Tibial artery (tissue), 4 donors: ENCODE measurements around the gene QSOX1.

ENCODE experiments used
- DNase-seq, 2 donors: peaks; one replicate each; pipeline ENCODE4 v3.0.0-alpha.2; 2019
- H3K27ac ChIP-seq, 2 donors: fragments of 200-600 bp; sonication (generic) in 1 of 2; 1 replicate in 1 of 2; 2 replicates in 1 of 2; pipeline ENCODE4 v1.5.1; 2018 to 2019; ENCODE audit warnings: mild to moderate bottlenecking in 1 of 2
- H3K27me3 ChIP-seq, 2 donors: fragments of 200-600 bp; sonication (generic) in 1 of 2; one replicate each; pipeline versions ENCODE4 v1.5.1 to v1.6.0; 2016 to 2019
- H3K36me3 ChIP-seq, 3 donors: fragments of 200-600 bp; sonication (generic) in 2 of 3; one replicate each; pipeline ENCODE4 v1.5.1; 2016 to 2019; ENCODE audit warnings: mild to moderate bottlenecking in 2 of 3
- H3K4me1 ChIP-seq, 4 donors: fragments of 200-600 bp; sonication (generic) in 2 of 4; 1 replicate in 3 of 4; 2 replicates in 1 of 4; pipeline ENCODE4 v1.5.1; 2016 to 2019
- H3K4me3 ChIP-seq, 2 donors: fragments of 200-600 bp; sonication (generic) in 1 of 2; 1 replicate in 1 of 2; 2 replicates in 1 of 2; pipeline ENCODE4 v1.5.1; 2018 to 2019; ENCODE audit warnings: mild to moderate bottlenecking in 2 of 2
- H3K9me3 ChIP-seq, 3 donors: fragments of 200-600 bp; sonication (generic) in 1 of 3; one replicate each; pipeline ENCODE4 v1.5.1; 2016 to 2019
- intact Hi-C: fragments of 100-400 bp; cut with DNase I; formaldehyde crosslinking; loops from one replicate; pipeline ENCODE4 v1.15.0; 2023; ENCODE audit warnings: low total_unique reads
- TF ChIP-seq, protein P1 (sequence below), 2 experiments: fragments of 200-600 bp in 1 of 2; fragments of 450-650 bp in 1 of 2; IDR thresholded peaks; one replicate each; pipeline ENCODE4 v1.5.1; 2017 to 2019; ENCODE audit warnings: antibody characterized with exemption in 2 of 2, mild to moderate bottlenecking in 1 of 2, moderate library complexity in 1 of 2

QSOX1 gene

DNA sequence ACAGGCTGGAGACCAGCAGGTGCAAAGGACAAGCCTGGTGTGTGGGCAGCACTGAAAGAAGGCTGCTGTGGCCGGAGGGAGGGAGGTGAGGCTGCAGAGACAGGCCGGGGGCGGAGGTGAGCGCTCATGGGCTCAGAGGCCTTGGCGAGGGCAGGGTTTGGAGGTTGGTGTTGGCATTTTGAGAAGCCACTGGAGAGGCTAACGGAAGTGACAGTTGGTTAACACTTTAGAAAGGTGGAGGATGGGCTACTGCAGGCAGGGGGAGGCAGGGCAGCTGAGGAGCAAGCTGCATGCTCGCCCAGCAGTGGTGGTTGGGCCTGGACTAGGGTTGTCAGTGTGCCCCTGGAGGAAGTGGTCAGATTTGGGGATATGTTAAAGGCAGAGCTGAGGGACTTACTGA is 37.5 kb downstream of the QSOX1 start:
- Histone ChIP-seq H3K27ac (no peak overlapping the region), H3K27me3 (no peaks in the 10 kb centered on the region), H3K36me3 (peaks cover 24 to 100% (median 63%) of the 10 kb centered on the region in 3 donors), H3K4me1 (no peaks in the 10 kb centered on the region), H3K4me3 (no peak overlapping the region), H3K9me3 (no peaks in the 10 kb centered on the region)
- no peak for DNase-seq
- intact Hi-C loops: no loop called here
- TF ChIP-seq, protein P1, sequence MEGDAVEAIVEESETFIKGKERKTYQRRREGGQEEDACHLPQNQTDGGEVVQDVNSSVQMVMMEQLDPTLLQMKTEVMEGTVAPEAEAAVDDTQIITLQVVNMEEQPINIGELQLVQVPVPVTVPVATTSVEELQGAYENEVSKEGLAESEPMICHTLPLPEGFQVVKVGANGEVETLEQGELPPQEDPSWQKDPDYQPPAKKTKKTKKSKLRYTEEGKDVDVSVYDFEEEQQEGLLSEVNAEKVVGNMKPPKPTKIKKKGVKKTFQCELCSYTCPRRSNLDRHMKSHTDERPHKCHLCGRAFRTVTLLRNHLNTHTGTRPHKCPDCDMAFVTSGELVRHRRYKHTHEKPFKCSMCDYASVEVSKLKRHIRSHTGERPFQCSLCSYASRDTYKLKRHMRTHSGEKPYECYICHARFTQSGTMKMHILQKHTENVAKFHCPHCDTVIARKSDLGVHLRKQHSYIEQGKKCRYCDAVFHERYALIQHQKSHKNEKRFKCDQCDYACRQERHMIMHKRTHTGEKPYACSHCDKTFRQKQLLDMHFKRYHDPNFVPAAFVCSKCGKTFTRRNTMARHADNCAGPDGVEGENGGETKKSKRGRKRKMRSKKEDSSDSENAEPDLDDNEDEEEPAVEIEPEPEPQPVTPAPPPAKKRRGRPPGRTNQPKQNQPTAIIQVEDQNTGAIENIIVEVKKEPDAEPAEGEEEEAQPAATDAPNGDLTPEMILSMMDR (IDR thresholded peaks at IDR 0.05): no peak

DNA sequence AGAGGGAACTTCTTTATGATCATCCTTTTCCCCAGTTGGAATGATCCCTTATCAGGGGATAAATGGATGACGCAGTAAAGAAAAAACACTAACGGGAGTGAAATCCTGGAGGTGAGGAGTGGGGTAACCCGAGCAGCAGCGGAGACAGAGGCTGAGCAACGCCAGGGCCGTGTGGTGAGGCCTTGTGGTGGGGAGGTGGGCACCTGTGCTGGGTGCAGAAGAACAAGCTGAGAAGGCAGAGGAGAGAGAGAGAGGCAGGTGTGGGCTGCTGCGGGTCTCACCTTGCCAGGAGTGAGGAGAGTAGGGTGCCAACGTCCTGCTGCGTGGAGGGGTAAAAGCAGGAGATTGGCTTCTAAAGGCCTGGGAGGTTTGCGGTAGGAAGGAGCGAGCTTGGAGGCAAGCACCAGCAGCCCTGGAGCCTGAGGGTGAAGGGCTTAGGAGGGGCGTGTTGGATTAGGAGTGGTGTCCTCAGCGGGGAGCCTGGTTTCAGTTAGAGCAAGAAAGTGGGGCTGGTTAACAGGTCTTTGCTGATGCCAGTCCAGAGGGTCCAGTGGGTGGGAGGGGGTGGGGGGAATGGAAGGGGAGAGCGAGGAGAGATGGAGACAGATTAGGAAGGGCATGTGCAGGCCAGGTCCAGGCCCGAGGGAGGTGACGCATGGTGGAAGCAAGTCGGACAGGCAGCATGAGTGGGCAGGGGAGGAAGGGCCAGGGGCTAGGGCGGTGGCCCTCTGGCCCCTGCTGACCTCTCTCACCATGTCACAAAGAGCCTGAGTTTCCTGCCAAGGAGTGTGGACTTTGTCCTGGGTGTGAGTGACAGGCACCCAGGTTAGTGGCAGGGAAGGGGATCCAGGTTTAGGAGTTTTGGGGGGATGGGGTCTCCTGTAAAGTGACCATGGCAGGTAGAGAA is 38.7 kb downstream of the QSOX1 start:
- H3K9me3 ChIP-seq: no peaks in the 10 kb centered on the region
- H3K4me1 ChIP-seq: no peaks in the 10 kb centered on the region
- H3K36me3 ChIP-seq: peaks cover 24 to 100% (median 63%) of the 10 kb centered on the region in 3 donors
- TF ChIP-seq, protein P1 (IDR thresholded peaks at IDR 0.05): no peak
- no peak overlapping the region for H3K27ac ChIP-seq
- no peaks in the 10 kb centered on the region for H3K27me3 ChIP-seq
- DNase-seq: no peak
- intact Hi-C loops: no loop called here
- no peak overlapping the region for H3K4me3 ChIP-seq

DNA sequence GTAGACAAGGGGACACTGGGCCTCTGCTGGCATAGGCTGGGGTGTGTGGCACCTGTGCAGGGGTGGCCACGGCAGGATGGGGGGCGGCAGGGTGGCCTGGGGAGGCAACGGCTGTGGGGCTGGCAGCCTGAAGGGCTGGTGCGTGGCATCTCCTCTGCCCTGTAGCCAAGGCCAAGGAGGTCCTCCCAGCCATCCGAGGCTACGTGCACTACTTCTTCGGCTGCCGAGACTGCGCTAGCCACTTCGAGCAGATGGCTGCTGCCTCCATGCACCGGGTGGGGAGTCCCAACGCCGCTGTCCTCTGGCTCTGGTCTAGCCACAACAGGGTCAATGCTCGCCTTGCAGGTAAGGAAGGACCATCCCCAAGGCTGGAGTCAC is 39.4 kb downstream of the QSOX1 start:
- no peak overlapping the region for H3K4me3 ChIP-seq
- no peaks in the 10 kb centered on the region for H3K27me3 ChIP-seq
- H3K36me3 ChIP-seq: peaks cover 17 to 100% (median 56%) of the 10 kb centered on the region in 3 donors
- no peaks in the 10 kb centered on the region for H3K4me1 ChIP-seq
- TF ChIP-seq, protein P1 (IDR thresholded peaks at IDR 0.05): no peak
- intact Hi-C loops: no loop called here
- H3K9me3 ChIP-seq: no peaks in the 10 kb centered on the region
- H3K27ac ChIP-seq: no peak overlapping the region
- no peak for DNase-seq

DNA sequence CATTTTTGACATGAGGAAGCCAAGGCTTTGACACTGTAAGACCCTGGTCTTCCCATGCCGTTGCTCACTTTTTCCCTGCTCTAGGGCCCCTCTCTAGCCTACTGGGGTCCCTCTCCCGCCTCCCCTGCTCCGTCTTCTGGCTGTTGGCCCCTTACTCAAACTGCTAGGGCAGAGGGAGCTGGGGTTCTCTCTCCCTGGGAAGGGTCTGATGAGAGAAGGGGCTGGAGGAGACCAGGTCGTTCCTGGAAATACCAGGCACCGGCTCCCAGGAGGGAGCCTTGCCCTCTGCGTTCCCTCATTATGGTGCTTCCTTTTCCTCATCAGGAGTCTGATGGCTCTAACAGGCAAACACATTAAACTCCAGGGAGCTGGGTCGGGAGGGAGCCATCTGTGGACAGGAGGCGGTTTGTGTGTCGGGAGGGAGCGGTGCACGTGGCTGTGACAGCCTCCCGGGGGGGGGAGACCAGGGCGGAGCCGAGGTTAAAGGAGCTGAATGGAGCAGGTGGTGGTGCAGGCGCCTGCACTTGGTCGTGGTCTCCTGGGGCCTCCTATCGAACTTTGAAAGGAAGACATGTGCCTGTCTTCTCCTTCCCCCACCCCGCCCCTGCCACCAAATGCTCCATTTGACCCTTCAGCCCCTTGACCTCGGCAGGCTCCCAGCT is 40.0 kb downstream of the QSOX1 start:
- intact Hi-C loops: no loop called here
- no peak overlapping the region for H3K4me3 ChIP-seq
- no peak overlapping the region for H3K27ac ChIP-seq
- TF ChIP-seq, protein P1 (IDR thresholded peaks at IDR 0.05): no peak
- no peaks in the 10 kb centered on the region for H3K27me3 ChIP-seq
- peaks cover 11 to 98% (median 50%) of the 10 kb centered on the region in 3 donors for H3K36me3 ChIP-seq
- DNase-seq: no peak
- no peaks in the 10 kb centered on the region for H3K9me3 ChIP-seq
- no peaks in the 10 kb centered on the region for H3K4me1 ChIP-seq

DNA sequence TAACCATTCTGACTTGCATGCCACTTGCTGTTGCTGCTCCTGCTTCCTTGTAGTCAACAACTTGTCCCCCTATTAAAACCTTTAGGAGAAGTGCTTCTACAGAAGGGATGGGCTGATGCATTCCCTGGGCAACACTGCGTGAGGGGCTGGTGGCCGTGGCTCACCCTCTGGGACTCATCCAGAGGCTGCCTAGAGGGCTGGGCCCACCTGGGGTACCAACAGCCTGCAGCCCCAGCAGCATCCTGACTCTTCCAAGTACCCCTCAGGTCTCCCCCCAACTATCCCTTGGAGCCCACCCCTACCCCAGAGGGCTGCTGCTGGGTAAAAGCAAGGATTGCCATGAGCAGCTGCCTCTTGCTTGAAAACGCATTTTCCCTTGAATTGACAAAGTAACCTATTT is 40.7 kb downstream of the QSOX1 start:
- intact Hi-C loops: no loop called here
- no peak overlapping the region for H3K27ac ChIP-seq
- DNase-seq: no peak
- no peaks in the 10 kb centered on the region for H3K27me3 ChIP-seq
- peaks cover 5 to 97% (median 42%) of the 10 kb centered on the region in 3 donors for H3K36me3 ChIP-seq
- TF ChIP-seq, protein P1 (IDR thresholded peaks at IDR 0.05): no peak
- H3K9me3 ChIP-seq: no peaks in the 10 kb centered on the region
- H3K4me3 ChIP-seq: no peak overlapping the region
- no peaks in the 10 kb centered on the region for H3K4me1 ChIP-seq
